Gastrocnemius medialis (tissue), 4 donors: ENCODE measurements around the gene CEP20.

Experiments
- CTCF ChIP-seq, 5 experiments: fragments of 450-650 bp in 3 of 5; fragments of 200-600 bp in 2 of 5; sonication (generic) in 2 of 5; IDR thresholded peaks in 4 of 5; conservative IDR thresholded peaks in 1 of 5; 1 replicate in 4 of 5; 2 replicates in 1 of 5; pipeline ENCODE4 v1.5.1; 2016 to 2019; ENCODE audit warnings: antibody characterized with exemption in 5 of 5, mild to moderate bottlenecking in 3 of 5, moderate library complexity in 3 of 5
- POLR2A ChIP-seq, 2 donors: fragments of 450-650 bp; IDR thresholded peaks; one replicate each; pipeline ENCODE4 v1.6.1; 2017; ENCODE audit warnings: antibody characterized with exemption in 2 of 2, mild to moderate bottlenecking in 2 of 2, moderate library complexity in 2 of 2

DNA sequence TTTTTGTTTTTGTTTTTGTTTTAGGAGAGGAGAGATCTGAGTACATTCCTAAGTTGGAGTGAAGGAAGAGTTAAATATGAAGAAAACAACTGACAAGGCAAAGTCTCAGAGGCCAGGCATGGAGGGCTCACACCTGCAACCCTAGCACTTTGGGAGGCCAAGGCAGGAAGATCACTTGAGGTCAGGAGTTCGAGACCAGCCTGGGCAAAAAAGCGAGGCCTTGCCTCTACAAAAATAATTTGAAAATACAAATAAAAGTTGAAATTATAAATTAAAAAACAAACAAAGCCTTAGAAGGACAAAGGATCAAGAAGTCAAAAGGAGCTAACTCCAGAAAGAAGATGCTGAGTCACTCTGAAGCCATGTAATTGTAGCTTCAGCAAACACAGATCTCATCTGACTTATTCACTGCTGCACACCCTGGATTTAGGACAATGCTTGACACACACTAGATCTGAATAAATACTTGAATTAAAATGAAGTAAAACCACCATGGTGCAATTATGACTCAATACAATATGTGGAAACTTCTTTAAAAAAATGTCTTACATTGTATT lies 9.1 kb downstream of the CEP20 start:
- TF ChIP-seq POLR2A (IDR thresholded peaks at IDR 0.05) = no peak
- no peak for TF ChIP-seq CTCF (IDR thresholded peaks at IDR 0.05 in 4 of 5, conservative IDR thresholded peaks at IDR 0.05 in 1 of 5)
